ENCODE measurements around the gene PRCC.
"Not testable (repeated sequence)": the region's sequence is repeated elsewhere in the genome, so short reads cannot be mapped to it uniquely, and the experiment has no call there.

The PRCC gene

GRCh38 chr1:156745881-156746280 is 21.5 kb upstream of the PRCC start:
- no peak for DNase-seq

DNA sequence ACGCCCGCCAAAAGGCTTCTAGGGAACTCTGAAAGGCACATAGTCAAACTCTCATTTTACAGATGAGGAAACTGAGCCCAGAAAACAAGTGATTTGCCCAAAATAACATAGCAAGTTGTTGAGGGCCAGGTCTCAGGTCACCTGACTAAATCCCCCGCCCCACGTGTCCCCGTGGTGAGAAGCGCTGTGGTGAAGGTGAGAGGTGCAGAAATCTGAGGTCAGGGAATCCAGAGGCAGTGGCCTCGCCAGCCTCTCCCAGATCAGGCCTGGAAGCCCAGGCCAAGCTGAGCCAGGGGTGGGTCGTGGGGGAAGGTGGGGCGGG is 21.0 kb upstream of the PRCC start:
- DNase-seq: no peak

DNA sequence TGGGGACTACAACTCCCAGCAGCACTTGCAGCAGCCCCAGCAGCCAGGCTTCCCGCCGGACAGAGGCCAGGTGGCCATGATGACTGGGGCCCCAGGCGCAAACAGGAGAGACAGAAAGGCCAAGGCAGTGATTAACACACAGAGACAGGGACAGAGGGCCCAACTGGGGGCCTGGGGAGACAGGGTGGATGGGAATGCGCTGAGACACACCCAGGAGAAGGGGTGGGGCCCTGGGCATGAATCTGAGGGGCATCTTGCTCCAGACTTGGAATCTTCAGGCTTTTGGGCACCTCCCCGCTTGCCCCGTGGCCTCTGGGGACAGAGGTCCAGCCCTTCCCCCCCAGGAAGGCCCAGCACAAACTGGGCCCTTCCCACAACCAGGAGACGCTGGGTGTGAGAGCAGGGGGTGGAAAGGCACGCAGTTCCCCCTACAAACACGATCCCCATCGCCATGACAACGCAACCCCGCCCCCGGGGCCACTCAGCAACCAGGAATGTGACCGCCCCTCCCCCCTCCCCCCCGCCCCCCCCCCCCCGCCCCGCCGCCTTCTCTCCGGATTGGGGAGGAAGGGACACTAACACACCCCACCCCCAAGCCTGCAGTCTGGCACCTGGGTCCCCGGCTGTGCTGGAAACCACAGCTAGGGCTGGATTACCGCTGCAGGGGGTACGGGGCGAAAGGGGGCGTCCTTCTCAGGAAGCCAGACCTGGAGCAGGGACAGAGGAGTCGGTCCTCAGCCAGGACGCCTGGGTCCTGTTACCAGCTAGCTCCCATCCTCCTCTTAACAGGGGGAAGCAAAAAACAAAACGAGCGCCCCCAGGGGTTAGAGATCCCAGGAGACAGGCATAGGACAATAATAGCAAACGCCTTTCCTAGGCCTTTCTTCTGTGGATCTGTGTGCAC is 20.4 kb upstream of the PRCC start:
- peak; percentile 28 for DNase-seq

- no peak for DNase-seq
These were observed 19.3 kb upstream of the PRCC start for GRCh38 chr1:156747742-156748669.

DNA sequence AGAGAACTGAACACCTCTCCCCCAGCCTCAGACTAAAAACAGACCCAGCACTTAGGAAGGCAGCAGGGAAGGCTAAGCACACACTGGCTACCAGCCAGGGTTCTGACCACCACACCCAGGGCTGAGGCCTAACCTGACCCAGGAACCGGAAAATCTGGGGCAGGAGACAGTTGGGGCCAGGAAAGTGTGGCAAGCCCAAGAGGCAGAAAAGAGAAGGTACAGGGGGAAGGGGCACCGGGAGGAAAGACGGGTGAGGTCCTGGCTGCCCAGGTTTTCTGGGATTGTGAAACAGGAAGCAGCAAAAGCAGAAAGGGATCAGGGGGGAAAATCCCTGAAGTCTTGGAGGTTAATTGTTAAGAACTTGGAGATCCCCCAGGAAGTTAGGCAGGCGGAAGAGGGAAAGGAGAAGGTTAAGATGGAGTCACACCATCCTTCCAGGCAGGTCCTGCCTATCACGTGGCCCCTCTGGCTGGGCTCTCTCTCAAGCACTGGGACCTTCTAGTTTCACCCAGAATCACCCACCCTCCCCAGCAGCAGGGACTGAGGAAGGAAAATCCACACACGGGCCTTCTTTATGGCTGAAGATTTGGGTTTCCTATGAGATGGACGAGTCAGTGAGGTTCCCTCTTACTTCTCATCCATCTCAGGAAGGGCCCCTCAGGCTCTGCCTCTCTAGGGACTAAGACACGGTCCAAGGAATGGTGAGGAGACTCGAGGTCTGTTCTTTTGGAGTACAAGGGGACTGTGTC is 18.5 kb upstream of the PRCC start:
- DNase-seq: no peak

DNA sequence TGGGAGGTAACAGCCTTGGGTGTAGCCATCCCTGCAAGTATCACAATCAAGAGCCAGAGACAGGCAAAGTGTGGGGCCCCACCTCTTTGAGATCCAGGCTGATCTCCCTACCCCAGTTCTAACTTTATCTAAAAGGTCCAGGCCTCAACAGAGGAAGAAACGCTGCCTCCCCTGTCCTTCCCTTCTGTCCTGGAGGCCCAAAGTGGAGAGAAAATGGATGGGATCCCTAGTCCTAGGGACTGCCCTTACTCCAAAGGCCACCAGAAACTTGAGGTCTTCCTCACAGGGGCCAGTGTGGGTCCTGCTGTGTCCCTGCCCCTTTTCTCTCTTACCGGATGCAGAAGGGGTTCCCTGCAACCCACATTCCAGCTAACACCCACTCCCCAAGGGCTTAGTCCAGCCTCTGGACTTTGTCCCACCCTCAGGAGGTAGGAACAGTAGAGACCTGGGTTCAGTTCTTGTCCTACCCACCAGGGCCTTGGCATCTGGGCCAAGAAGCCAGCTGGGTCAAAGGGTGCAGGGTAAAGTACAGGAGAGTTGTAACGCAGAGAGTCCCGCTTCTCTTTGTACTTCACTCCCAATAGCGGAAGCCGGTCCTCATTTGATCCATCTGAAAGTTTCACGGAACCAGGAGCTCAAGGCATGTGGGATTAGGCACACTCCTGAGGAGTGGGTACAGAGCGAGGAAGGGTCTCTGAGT is 17.8 kb upstream of the PRCC start:
- DNase-seq: no peak

GRCh38 chr1:156750191-156750672 is 17.1 kb upstream of the PRCC start:
- peak; percentile 71 for DNase-seq

- DNase-seq: no peak
These were observed 16.5 kb upstream of the PRCC start for GRCh38 chr1:156750711-156751450.

- DNase-seq: no peak
These were observed 15.9 kb upstream of the PRCC start, which contains the start of gene HDGF for GRCh38 chr1:156751451-156751756. TSS of gene HDGF (minus strand) at chr1:156751675. CDS start at chr1:156751429, 246 bp downstream.

DNA sequence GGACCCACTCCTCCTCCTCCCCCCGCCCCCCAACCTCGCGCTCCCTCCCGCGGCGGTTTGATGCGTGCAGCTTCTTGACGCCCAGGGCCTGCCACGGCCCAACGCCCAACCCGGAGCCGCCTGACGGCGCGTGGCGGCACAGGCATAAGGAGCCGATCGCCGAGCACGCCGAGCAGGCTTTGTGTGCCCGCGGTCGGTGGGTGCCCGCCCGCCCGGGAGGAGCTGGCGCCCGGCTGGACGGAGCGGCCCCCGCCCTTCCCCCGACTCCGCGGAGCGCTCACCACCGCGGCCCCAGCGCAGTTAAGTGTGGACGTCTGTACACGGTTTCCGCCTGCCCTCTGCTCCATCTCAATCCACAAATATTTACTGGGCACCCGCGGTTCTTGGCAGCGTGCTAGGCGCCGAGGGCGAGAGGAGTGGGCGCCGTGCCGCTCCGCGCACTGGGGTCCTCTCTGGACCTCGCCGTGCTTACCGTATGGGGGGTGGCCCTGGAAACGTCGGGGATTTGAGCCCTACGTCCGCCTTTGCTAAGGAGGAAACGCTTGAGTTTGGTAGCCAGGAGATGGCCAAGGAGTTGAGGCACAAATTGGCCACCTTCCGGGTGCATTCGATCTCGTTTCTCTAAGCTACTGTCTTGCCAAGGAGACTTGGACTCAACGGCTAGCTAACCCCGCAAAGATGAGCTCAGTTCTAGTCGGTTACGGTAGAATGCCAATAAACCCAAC is 15.4 kb upstream of the PRCC start:
- peak; percentile 96 for DNase-seq

DNA sequence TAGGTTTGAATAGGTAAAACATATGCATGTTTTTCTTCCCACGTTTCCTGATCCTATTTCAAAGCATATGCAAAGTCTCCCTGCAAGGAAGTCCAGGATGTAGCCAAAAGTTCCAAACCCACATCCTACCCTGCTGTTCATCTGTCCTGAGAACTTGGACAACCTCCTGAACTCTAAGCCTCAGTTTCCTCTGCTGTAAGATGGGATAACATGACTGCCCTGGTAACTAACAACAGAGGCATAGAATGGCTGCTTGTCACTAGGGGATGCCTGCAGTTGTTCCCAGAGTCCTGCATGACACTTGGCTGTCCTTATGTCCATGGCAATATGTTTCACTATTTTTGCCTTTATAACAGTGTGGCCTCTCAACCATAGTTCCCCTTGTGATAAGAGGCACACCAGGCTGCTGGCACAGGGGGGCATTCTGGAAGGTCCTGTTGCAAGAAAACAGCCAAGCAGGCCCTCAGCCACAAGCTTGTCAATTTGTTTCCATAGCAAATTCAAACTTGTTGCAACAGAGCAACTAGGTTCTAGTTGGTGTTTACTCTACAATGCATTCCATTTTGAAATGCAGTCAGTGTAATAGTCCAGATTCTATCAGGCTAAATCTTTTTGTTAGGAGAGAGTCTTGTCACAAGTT is 14.4 kb upstream of the PRCC start:
- DNase-seq: no peak

- DNase-seq: no peak
These were observed 13.1 kb upstream of the PRCC start for GRCh38 chr1:156754219-156754618.

- DNase-seq: no peak
These were observed 11.8 kb upstream of the PRCC start for GRCh38 chr1:156755527-156755950.

- no peak for DNase-seq
These were observed 11.0 kb upstream of the PRCC start for GRCh38 chr1:156756355-156756754.

GRCh38 chr1:156757572-156758253 is 9.6 kb upstream of the PRCC start:
- DNase-seq: not testable (repeated sequence)

DNA sequence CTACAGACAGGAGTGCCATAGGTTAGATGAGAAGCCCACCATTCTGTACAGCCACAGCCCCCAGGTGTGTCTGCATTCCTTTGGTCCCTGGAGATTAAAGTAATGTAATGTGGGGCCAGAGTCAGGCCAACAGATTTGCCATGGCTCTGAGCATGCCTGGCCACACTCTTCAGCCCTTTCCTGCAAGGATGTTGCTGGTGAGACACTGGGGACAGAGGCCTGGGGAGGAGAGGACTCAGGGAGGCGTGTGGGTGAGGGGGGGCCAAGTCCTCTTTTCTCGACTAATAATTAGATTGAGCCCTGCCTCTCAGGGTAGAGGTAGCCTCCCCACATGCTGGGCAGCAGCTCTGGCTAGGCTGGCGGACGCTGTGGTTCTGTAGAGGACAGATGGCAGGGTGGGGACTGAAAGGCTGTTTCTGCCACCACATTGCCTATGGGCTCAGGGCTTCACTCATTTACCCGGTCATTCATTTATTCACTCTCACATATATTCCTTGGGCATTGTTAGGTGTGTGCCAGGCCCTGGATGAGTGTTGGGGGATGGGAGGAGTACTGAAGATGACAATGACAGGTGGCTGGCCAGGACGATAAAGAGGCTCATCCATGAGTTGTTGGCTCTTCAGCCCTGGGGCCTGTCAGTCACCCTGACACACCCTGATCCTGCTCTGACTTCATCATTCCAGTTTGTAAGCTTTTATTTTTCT is 7.1 kb upstream of the PRCC start:
- peak; percentile 18 for DNase-seq

- DNase-seq: no peak
These were observed 6.6 kb upstream of the PRCC start for GRCh38 chr1:156760796-156761104.

- DNase-seq: not testable (repeated sequence)
These were observed 2.2 kb upstream of the PRCC start for GRCh38 chr1:156765136-156765535.

GRCh38 chr1:156765666-156766065 is 1.7 kb upstream of the PRCC start:
- DNase-seq: no peak
